Mesothelial cell of epicardium (in vitro differentiated cells): ENCODE results near the gene PARD3B. TPM values are rescaled to one million over a fixed set of nuclear protein-coding genes. Genes with fewer than 3 reads are reported as not detected.

Experiments used
- DNase-seq, 2 experiments: peaks; one replicate each; pipeline ENCODE4 v3.0.0; 2021; ENCODE audit warnings: low spot score in 2 of 2; ENCODE audit not compliant: unreplicated experiment in 2 of 2
- H3K27ac Mint-ChIP-seq: 2 replicates; pipeline ENCODE4 v1.8.0; 2021; ENCODE audit warnings: mixed read lengths
- H3K27me3 Mint-ChIP-seq: 2 replicates; pipeline ENCODE4 v1.8.0; 2021; ENCODE audit warnings: low read depth, mixed read lengths
- H3K36me3 Mint-ChIP-seq: 2 replicates; pipeline ENCODE4 v1.8.0; 2021; ENCODE audit warnings: mixed read lengths
- H3K4me1 Mint-ChIP-seq: 2 replicates; pipeline ENCODE4 v1.8.0; 2021; ENCODE audit warnings: mixed read lengths
- H3K4me3 Mint-ChIP-seq: 2 replicates; pipeline ENCODE4 v1.8.0; 2021; ENCODE audit warnings: mild to moderate bottlenecking, moderate library complexity, mixed read lengths
- H3K9me3 Mint-ChIP-seq: 2 replicates; pipeline ENCODE4 v1.8.0; 2021; ENCODE audit warnings: mixed read lengths
- total RNA-seq: library from RNA; stranded (reverse); gene quantifications from 3 replicates; pipeline ENCODE4 v1.2.1, GENCODE V29; 2021
- TF ChIP-seq, protein P1 (sequence below): fragments of 200-600 bp; sonication (generic); IDR thresholded peaks from one replicate; pipeline ENCODE4 v1.5.0; 2021; ENCODE audit warnings: antibody characterized with exemption; ENCODE audit not compliant: unreplicated experiment

Gene PARD3B
- total RNA-seq, 1 donor from 2014 or later, result 23.4 TPM

- H3K36me3 Mint-ChIP-seq, result no peaks in the 10 kb centered on the region
- H3K4me1 Mint-ChIP-seq, result peaks cover 12% of the 10 kb centered on the region
- H3K9me3 Mint-ChIP-seq, result peaks cover 3% of the 10 kb centered on the region
- H3K27me3 Mint-ChIP-seq, result no peaks in the 10 kb centered on the region
- DNase-seq, result no peak
- no peak overlapping the region for H3K4me3 Mint-ChIP-seq
- peak overlapping the region; percentile 4 for H3K27ac Mint-ChIP-seq
- TF ChIP-seq, protein P1, sequence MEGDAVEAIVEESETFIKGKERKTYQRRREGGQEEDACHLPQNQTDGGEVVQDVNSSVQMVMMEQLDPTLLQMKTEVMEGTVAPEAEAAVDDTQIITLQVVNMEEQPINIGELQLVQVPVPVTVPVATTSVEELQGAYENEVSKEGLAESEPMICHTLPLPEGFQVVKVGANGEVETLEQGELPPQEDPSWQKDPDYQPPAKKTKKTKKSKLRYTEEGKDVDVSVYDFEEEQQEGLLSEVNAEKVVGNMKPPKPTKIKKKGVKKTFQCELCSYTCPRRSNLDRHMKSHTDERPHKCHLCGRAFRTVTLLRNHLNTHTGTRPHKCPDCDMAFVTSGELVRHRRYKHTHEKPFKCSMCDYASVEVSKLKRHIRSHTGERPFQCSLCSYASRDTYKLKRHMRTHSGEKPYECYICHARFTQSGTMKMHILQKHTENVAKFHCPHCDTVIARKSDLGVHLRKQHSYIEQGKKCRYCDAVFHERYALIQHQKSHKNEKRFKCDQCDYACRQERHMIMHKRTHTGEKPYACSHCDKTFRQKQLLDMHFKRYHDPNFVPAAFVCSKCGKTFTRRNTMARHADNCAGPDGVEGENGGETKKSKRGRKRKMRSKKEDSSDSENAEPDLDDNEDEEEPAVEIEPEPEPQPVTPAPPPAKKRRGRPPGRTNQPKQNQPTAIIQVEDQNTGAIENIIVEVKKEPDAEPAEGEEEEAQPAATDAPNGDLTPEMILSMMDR, result no peak
These were observed 842.2 kb downstream of the PARD3B start for GRCh38 chr2:205387350-205388055.

- H3K36me3 Mint-ChIP-seq, result no peaks in the 10 kb centered on the region
- no peaks in the 10 kb centered on the region for H3K9me3 Mint-ChIP-seq
- TF ChIP-seq, protein P1, result no peak
- no peak overlapping the region for H3K4me3 Mint-ChIP-seq
- H3K27ac Mint-ChIP-seq, result no peak overlapping the region
- peaks cover 6% of the 10 kb centered on the region for H3K4me1 Mint-ChIP-seq
- no peaks in the 10 kb centered on the region for H3K27me3 Mint-ChIP-seq
- DNase-seq, result no peak
These were observed 845.6 kb downstream of the PARD3B start for GRCh38 chr2:205390866-205391265.

DNA sequence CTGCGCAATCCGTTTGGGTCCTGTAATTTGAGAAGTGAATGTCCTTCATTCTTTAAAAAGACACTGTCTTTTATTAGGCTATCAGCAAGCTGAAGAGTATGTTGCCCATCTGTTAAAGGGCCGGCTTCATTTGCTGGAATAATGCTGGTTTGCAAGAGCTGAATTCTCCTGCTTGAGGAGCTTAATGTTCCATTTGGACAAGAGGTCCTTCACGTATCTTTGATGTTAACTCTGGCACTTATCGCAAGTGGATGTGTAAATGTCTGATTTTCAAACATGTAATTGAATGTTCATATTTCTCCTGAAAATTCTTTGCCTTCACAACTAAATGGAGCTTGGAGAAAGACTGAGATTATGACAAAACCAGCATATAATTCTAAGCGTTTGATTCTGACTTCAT lies 856.2 kb downstream of the PARD3B start:
- peaks cover 9% of the 10 kb centered on the region for H3K4me1 Mint-ChIP-seq
- no peak overlapping the region for H3K4me3 Mint-ChIP-seq
- no peak overlapping the region for H3K27ac Mint-ChIP-seq
- no peaks in the 10 kb centered on the region for H3K9me3 Mint-ChIP-seq
- DNase-seq, result no peak
- H3K36me3 Mint-ChIP-seq, result no peaks in the 10 kb centered on the region
- no peaks in the 10 kb centered on the region for H3K27me3 Mint-ChIP-seq
- TF ChIP-seq, protein P1, result no peak

GRCh38 chr2:205402011-205402410 lies 856.7 kb downstream of the PARD3B start:
- Mint-ChIP-seq H3K9me3 (no peaks in the 10 kb centered on the region), H3K27me3 (no peaks in the 10 kb centered on the region), H3K4me1 (peaks cover 5% of the 10 kb centered on the region), H3K4me3 (no peak overlapping the region), H3K27ac (no peak overlapping the region), H3K36me3 (no peaks in the 10 kb centered on the region)
- no peak for DNase-seq
- TF ChIP-seq, protein P1, result no peak

GRCh38 chr2:205403244-205403825 lies 858.1 kb downstream of the PARD3B start:
- DNase-seq, result no peak
- Mint-ChIP-seq H3K27ac (no peak overlapping the region), H3K4me1 (peaks cover 12% of the 10 kb centered on the region), H3K9me3 (no peaks in the 10 kb centered on the region), H3K4me3 (no peak overlapping the region), H3K36me3 (no peaks in the 10 kb centered on the region), H3K27me3 (no peaks in the 10 kb centered on the region)
- TF ChIP-seq, protein P1, result no peak
